Uterus (tissue), 2 donors: ENCODE data around the gene SWSAP1.
"Not testable (repeated sequence)": the region's sequence is repeated elsewhere in the genome, so short reads cannot be mapped to it uniquely, and the experiment has no call there.

ENCODE experiments used
- CTCF ChIP-seq, 4 experiments: fragments of 200-600 bp in 2 of 4; fragments of 450-650 bp in 2 of 4; sonication (generic) in 2 of 4; IDR thresholded peaks; one replicate each; pipeline ENCODE4 v1.5.1; 2016 to 2019; ENCODE audit warnings: antibody characterized with exemption in 4 of 4, mild to moderate bottlenecking in 2 of 4, moderate library complexity in 1 of 4
- POLR2A ChIP-seq, 2 donors: fragments of 450-650 bp; IDR thresholded peaks; one replicate each; pipeline ENCODE4 v1.6.1; 2016; ENCODE audit warnings: antibody characterized with exemption in 2 of 2, mild to moderate bottlenecking in 1 of 2, moderate library complexity in 1 of 2

GRCh38 chr19:11333838-11334237 is 40.6 kb upstream of the SWSAP1 start:
- TF ChIP-seq POLR2A, CTCF (IDR thresholded peaks at IDR 0.05): not testable (repeated sequence)
